Fibroblast of mammary gland (primary cell): Measurements from ENCODE around the gene RPRD1A.
"Not testable (repeated sequence)": the region's sequence is repeated elsewhere in the genome, so short reads cannot be mapped to it uniquely, and the experiment has no call there.

Experiments used
- DNase-seq: peaks from one replicate; pipeline ENCODE4 v3.0.0-alpha.2; 2010; ENCODE audit warnings: low read depth
- H3K4me3 ChIP-seq: 2 replicates; pipeline ENCODE4 v1.5.1; 2011; ENCODE audit warnings: low read depth, mild to moderate bottlenecking, low read length, moderate library complexity; ENCODE audit not compliant: control insufficient read depth
- TF ChIP-seq, protein P1 (sequence below): conservative IDR thresholded peaks from 2 replicates; pipeline ENCODE4 v1.5.1; 2011; ENCODE audit warnings: low read depth, low read length, inconsistent platforms; ENCODE audit not compliant: control insufficient read depth, insufficient read depth

RPRD1A gene

DNA sequence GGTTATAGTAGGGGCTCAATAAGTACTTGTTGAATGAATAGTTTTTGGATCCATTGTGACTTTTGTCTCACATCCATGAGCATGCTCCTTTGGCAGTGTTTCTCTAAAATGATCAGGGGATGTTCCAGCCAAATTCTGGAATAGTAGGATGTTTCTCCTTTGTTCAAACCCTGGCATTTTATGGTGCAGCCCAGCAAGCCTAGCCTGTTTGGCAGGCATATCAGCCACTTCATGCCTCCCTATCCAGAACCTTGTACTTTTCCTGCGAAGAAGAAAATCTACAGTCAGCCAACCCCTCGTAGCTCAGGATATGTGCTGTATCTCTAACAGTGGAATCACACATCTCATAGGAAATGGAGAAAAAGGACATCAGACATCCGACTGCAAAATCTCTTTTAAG is 27.1 kb upstream of the RPRD1A start:
- TF ChIP-seq, protein P1, sequence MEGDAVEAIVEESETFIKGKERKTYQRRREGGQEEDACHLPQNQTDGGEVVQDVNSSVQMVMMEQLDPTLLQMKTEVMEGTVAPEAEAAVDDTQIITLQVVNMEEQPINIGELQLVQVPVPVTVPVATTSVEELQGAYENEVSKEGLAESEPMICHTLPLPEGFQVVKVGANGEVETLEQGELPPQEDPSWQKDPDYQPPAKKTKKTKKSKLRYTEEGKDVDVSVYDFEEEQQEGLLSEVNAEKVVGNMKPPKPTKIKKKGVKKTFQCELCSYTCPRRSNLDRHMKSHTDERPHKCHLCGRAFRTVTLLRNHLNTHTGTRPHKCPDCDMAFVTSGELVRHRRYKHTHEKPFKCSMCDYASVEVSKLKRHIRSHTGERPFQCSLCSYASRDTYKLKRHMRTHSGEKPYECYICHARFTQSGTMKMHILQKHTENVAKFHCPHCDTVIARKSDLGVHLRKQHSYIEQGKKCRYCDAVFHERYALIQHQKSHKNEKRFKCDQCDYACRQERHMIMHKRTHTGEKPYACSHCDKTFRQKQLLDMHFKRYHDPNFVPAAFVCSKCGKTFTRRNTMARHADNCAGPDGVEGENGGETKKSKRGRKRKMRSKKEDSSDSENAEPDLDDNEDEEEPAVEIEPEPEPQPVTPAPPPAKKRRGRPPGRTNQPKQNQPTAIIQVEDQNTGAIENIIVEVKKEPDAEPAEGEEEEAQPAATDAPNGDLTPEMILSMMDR = no peak
- no peak overlapping the region for H3K4me3 ChIP-seq
- no peak for DNase-seq

DNA sequence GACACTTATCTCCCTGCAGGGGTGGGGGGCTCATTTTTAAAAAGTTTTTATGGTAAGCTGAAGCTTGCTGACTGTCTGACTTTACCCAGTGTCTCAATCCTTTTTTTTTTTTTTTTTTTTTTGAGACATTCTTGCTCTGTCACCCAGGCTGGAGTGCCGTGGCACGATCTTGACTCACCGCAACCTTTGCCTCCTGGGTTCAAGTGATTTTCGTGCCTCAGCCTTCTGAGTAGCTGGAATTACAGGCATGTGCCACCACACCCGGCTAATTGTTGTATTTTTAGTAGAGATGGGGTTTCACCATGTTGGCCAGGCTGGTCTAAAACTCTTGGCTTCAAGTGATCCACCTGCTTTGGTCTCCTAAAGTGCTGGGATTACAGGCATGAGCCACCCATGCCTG is 24.8 kb upstream of the RPRD1A start:
- DNase-seq, H3K4me3 ChIP-seq: not testable (repeated sequence)

DNA sequence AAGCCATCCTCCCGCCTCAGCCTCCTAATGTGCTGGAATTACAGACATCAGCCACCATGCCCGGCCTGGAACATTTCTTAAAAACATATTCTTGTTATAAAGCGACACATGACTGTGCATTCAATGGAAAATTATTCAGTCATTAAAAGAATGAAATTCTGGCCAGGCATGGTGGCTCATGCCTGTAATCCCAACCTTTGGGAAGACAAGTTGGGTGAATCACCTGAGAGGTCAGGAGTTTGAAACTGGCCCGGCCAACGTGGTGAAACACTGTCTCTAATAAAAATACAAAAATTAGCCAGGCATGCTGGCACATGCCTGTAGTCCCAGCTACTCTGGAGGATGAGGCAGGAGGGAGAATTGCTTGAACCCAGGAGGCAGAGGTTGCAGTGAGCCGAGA is 21.6 kb upstream of the RPRD1A start:
- no peak overlapping the region for H3K4me3 ChIP-seq
- DNase-seq = no peak
- TF ChIP-seq, protein P1 = no peak

DNA sequence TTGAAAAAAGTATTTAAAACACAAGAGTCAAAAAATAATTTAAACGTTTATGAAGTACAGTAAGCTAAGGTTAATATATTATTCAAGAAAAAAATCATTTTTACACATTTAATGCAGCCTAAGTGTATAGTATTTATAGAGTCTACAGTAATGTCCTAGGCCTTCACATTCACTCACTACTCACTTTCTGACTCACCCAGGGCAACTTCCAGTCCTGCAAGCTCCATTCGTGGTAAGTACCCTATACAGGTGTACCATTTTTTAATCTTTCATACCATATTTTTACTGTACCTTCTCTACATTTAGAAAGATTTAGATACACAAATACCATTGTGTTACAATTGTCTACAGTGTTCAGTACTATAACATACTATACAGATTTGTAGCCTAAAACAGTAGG is 20.9 kb upstream of the RPRD1A start:
- TF ChIP-seq, protein P1 = no peak
- no peak overlapping the region for H3K4me3 ChIP-seq
- no peak for DNase-seq

- TF ChIP-seq, protein P1 = no peak
- DNase-seq = no peak
- no peak overlapping the region for H3K4me3 ChIP-seq
Measured at GRCh38 chr18:36086186-36086585, 18.8 kb upstream of the RPRD1A start.

GRCh38 chr18:36085195-36085594 is 17.8 kb upstream of the RPRD1A start:
- H3K4me3 ChIP-seq = no peak overlapping the region
- DNase-seq = no peak
- TF ChIP-seq, protein P1 = no peak

DNA sequence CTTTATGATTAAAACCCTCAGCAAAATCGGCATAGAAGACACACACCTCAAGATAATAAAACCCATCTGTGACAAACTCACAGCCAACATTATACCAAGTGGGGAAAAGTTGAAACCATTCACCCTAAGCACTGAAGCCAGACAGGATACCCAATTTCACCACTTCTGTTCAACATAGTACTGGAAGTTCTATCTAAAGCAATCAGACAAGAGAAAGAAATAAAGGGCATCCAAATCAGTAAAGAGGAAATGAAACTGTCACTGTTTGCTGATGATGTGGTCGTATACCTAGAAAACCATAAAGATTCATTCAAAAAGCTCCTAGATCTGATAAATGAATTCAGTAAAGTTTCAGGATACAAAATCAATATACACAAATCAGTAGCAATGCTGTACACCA is 16.4 kb upstream of the RPRD1A start:
- DNase-seq = no peak
- no peak overlapping the region for H3K4me3 ChIP-seq
- TF ChIP-seq, protein P1 = no peak

GRCh38 chr18:36081118-36081517 is 13.8 kb upstream of the RPRD1A start:
- H3K4me3 ChIP-seq, DNase-seq: not testable (repeated sequence)
